Endothelial cell of umbilical vein (primary cell): ENCODE measurements around the gene OR51I1. TPM values are rescaled to one million over a fixed set of nuclear protein-coding genes. Genes with fewer than 3 reads are reported as not detected.

Experiments
- BruUV-seq: library from RNA; stranded (reverse); fragments of 400-500 nt; replicated peaks from 2 replicates; lab custom pipeline; 2021; lab: Mats Ljungman, UMichigan
- CTCF ChIA-PET: fragments of 300-600, 350-600 bp; sonication (Branson Sonifier 250); formaldehyde crosslinking; loops from one replicate; lab custom pipeline; 2021; ENCODE audit warnings: antibody characterized with exemption, inconsistent platforms; lab: Charles Lee
- POLR2A ChIA-PET: fragments of 300-600, 350-600 bp; sonication (Branson Sonifier 250); formaldehyde crosslinking; loops from one replicate; lab custom pipeline; 2021; ENCODE audit warnings: antibody characterized with exemption, inconsistent platforms; lab: Charles Lee
- DNase-seq: peaks from one replicate; pipeline ENCODE4 v3.0.0-alpha.2; 2011; ENCODE audit warnings: low read depth, low spot score
- FAIRE-seq: peaks from 2 replicates; lab custom pipeline; 2011; peaks lifted over from hg19 to GRCh38; lab: Jason Lieb, UNC
- H2AFZ ChIP-seq: 2 replicates; pipeline ENCODE4 v1.6.0; 2012; ENCODE audit warnings: low read depth, low read length, control low read depth, inconsistent platforms
- H3K27ac ChIP-seq: 2 replicates; pipeline ENCODE4 v1.5.1; 2011; ENCODE audit warnings: low read depth, mild to moderate bottlenecking, control low read depth, low read length, moderate library complexity; ENCODE audit not compliant: insufficient read depth
- H3K27me3 ChIP-seq, 2 experiments: 2 replicates each; pipeline versions ENCODE4 v1.6.0 to v1.6.1; 2011; ENCODE audit warnings: low read length in 2 of 2, mixed read lengths in 1 of 2; ENCODE audit not compliant: control insufficient read depth in 2 of 2, insufficient read depth in 2 of 2
- H3K36me3 ChIP-seq, 2 experiments: 2 replicates in 1 of 2; 3 replicates in 1 of 2; pipeline ENCODE4 v1.5.1; 2011; ENCODE audit warnings: low read length in 2 of 2, mild to moderate bottlenecking in 1 of 2, moderate library complexity in 1 of 2; ENCODE audit not compliant: control insufficient read depth in 2 of 2, insufficient read depth in 2 of 2; ENCODE audit errors: extremely low read depth in 1 of 2
- H3K4me1 ChIP-seq: 3 replicates; pipeline ENCODE4 v1.5.1; 2011; ENCODE audit warnings: mild to moderate bottlenecking, low read length; ENCODE audit not compliant: control insufficient read depth, insufficient read depth; ENCODE audit errors: extremely low read depth
- H3K4me2 ChIP-seq: 2 replicates; pipeline ENCODE4 v1.6.1; 2011; ENCODE audit warnings: low read length, control low read depth, mixed read lengths; ENCODE audit not compliant: insufficient read depth
- H3K4me3 ChIP-seq, 3 experiments: fragments of 200-600 bp in 1 of 3; sonication (generic), shearing (Covaris generic) in 1 of 3; replicated peaks in 1 of 3; 2 replicates each; pipeline ENCODE4 v1.5.1; 2011 to 2016; ENCODE audit warnings: control low read depth in 3 of 3, low read length in 3 of 3, mild to moderate bottlenecking in 2 of 3, inconsistent platforms in 1 of 3, low read depth in 1 of 3, moderate library complexity in 1 of 3; ENCODE audit not compliant: insufficient read depth in 1 of 3
- H3K79me2 ChIP-seq: 2 replicates; pipeline ENCODE4 v1.6.0; 2012; ENCODE audit warnings: low read length, inconsistent platforms; ENCODE audit not compliant: control insufficient read depth, insufficient read depth
- H3K9ac ChIP-seq: replicated peaks from 2 replicates; pipeline ENCODE3; 2011; ENCODE audit warnings: low read length, control low read depth; ENCODE audit not compliant: insufficient read depth; ENCODE audit errors: extremely low read depth
- H3K9me1 ChIP-seq: replicated peaks from 3 replicates; pipeline ENCODE4 v1.6.0; 2011; ENCODE audit warnings: mild to moderate bottlenecking, low read length; ENCODE audit not compliant: control insufficient read depth, insufficient read depth; ENCODE audit errors: extremely low read depth
- H3K9me3 ChIP-seq: replicated peaks from 2 replicates; pipeline ENCODE4 v1.5.1; 2012; ENCODE audit warnings: low read length, inconsistent platforms; ENCODE audit not compliant: control insufficient read depth, insufficient read depth
- H4K20me1 ChIP-seq: replicated peaks from 2 replicates; pipeline ENCODE3; 2011; ENCODE audit warnings: mild to moderate bottlenecking, low read length; ENCODE audit not compliant: control insufficient read depth, insufficient read depth; ENCODE audit errors: extremely low read depth
- EZH2 ChIP-seq: IDR thresholded peaks from 2 replicates; pipeline ENCODE4 v1.6.1; 2012; ENCODE audit warnings: borderline replicate concordance, low read depth, mild to moderate bottlenecking, moderate library complexity, low read length, inconsistent platforms; ENCODE audit not compliant: severe bottlenecking
- FOS ChIP-seq: IDR thresholded peaks from 2 replicates; pipeline ENCODE4 v1.6.1; 2011; ENCODE audit warnings: mild to moderate bottlenecking, low read length, moderate library complexity, borderline replicate concordance; ENCODE audit not compliant: insufficient read depth
- GATA2 ChIP-seq: IDR thresholded peaks from 2 replicates; pipeline ENCODE4 v1.7.0; 2011; ENCODE audit warnings: low read depth, mild to moderate bottlenecking, moderate library complexity, mixed read lengths, low read length; ENCODE audit not compliant: insufficient read length, insufficient read depth
- JUN ChIP-seq: IDR thresholded peaks from 2 replicates; pipeline ENCODE4 v1.6.1; 2011; ENCODE audit warnings: borderline replicate concordance, low read depth; ENCODE audit not compliant: insufficient read length, insufficient read depth
- MAX ChIP-seq: IDR thresholded peaks from 2 replicates; pipeline ENCODE4 v1.6.1; 2011; ENCODE audit not compliant: insufficient read depth, insufficient read length
- MYC ChIP-seq: IDR thresholded peaks from one replicate; pipeline ENCODE4 v1.6.1; 2011; ENCODE audit warnings: mild to moderate bottlenecking, low read depth, low read length
- POLR2A ChIP-seq: IDR thresholded peaks from 2 replicates; pipeline ENCODE4 v1.6.1; 2012; ENCODE audit warnings: low read depth, mild to moderate bottlenecking, control low read depth, low read length
- POLR2AphosphoS5 ChIP-seq: IDR thresholded peaks from 2 replicates; pipeline ENCODE4 v1.6.1; 2012; ENCODE audit warnings: low read depth, mild to moderate bottlenecking, control low read depth, low read length, moderate library complexity; ENCODE audit not compliant: insufficient read depth
- dilution Hi-C: fragments of 300-500 bp; cut with MboI; formaldehyde crosslinking; loops from one replicate; pipeline ENCODE4 v1.15.0; 2019; ENCODE audit warnings: low sequenced_read_pairs; ENCODE audit not compliant: extremely low pct_ligation_motif_present
- intact Hi-C: fragments of 100-400 bp; cut with micrococcal nuclease; formaldehyde crosslinking; loops from one replicate; pipeline ENCODE4 v1.10.0; 2022
- polyA plus RNA-seq, 4 experiments: library from polyadenylated mRNA; depleted of rRNA in 3 of 4; stranded (reverse) in 3 of 4; unstranded in 1 of 4; fragments of >200 nt; gene quantifications; 2 replicates each; pipeline versions ENCODE4 v1.2.1 to v1.2.3, GENCODE V29; 2011 to 2012; ENCODE audit warnings: missing spikeins in 1 of 4
- total RNA-seq: library from RNA; stranded (reverse); gene quantifications from 2 replicates; pipeline ENCODE4 v1.2.3, GENCODE V29; 2021
- TF ChIP-seq, protein P1 (sequence below), 2 donors: IDR thresholded peaks; 1 replicate in 1 of 2; 2 replicates in 1 of 2; pipeline ENCODE4 v1.5.1; 2011; ENCODE audit warnings: low read length in 2 of 2, mild to moderate bottlenecking in 2 of 2, moderate library complexity in 2 of 2, control low read depth in 1 of 2, inconsistent platforms in 1 of 2, low read depth in 1 of 2; ENCODE audit not compliant: insufficient read depth in 1 of 2; ENCODE audit errors: extremely low read depth in 1 of 2

The OR51I1 gene
- total and polyA plus RNA-seq, 2 donors (not counting 3 experiments of a cell fraction or from before 2014, with no cell fraction given): not detected

- TF ChIP-seq FOS: no peak
- no peak for TF ChIP-seq MYC
- TF ChIP-seq EZH2: no peak
- TF ChIP-seq POLR2AphosphoS5: no peak
- no peak for TF ChIP-seq POLR2A
- TF ChIP-seq, protein P1, sequence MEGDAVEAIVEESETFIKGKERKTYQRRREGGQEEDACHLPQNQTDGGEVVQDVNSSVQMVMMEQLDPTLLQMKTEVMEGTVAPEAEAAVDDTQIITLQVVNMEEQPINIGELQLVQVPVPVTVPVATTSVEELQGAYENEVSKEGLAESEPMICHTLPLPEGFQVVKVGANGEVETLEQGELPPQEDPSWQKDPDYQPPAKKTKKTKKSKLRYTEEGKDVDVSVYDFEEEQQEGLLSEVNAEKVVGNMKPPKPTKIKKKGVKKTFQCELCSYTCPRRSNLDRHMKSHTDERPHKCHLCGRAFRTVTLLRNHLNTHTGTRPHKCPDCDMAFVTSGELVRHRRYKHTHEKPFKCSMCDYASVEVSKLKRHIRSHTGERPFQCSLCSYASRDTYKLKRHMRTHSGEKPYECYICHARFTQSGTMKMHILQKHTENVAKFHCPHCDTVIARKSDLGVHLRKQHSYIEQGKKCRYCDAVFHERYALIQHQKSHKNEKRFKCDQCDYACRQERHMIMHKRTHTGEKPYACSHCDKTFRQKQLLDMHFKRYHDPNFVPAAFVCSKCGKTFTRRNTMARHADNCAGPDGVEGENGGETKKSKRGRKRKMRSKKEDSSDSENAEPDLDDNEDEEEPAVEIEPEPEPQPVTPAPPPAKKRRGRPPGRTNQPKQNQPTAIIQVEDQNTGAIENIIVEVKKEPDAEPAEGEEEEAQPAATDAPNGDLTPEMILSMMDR (IDR thresholded peaks at IDR 0.05; ENCODE audit: extremely low read depth in 1 of 2, insufficient read depth in 1 of 2, low read depth in 1 of 2, low read length in 2 of 2): no peak
- no peak for TF ChIP-seq MAX
- TF ChIP-seq GATA2: no peak
- TF ChIP-seq JUN: no peak
- FAIRE-seq (no peak), DNase-seq (no peak)
- no peak overlapping the region for H3K4me3 ChIP-seq
- H4K20me1 ChIP-seq: no peaks in the 10 kb centered on the region
- no peak overlapping the region for H2AFZ ChIP-seq
- dilution Hi-C loops (no loop called here), intact Hi-C loops (no loop called here)
- POLR2A ChIA-PET: no interaction called here
- no TSS peak for BruUV-seq
- no peak overlapping the region for H3K4me2 ChIP-seq
- H3K4me1 ChIP-seq: no peaks in the 10 kb centered on the region
- CTCF ChIA-PET: no interaction called here
- H3K27me3 ChIP-seq: no peaks in the 10 kb centered on the region
- no peaks in the 10 kb centered on the region for H3K36me3 ChIP-seq
- H3K79me2 ChIP-seq: no peaks in the 10 kb centered on the region
- H3K9me1 ChIP-seq: no peaks in the 10 kb centered on the region
- no peaks in the 10 kb centered on the region for H3K9me3 ChIP-seq
- no peak overlapping the region for H3K27ac ChIP-seq
- H3K9ac ChIP-seq: no peak overlapping the region
Measured at GRCh38 chr11:5460983-5461621, 19.8 kb upstream of the OR51I1 start.
